Measurements from ENCODE around the gene PTPRM. TPM values are rescaled to one million over a fixed set of nuclear protein-coding genes. Genes with fewer than 3 reads are reported as not detected.
A peak's percentile ranks its signal among the peaks of the same experiment; 100 is the strongest.

PTPRM gene
- total and polyA plus RNA-seq, 4 donors, result 118 to 160 (median 122) TPM

DNA sequence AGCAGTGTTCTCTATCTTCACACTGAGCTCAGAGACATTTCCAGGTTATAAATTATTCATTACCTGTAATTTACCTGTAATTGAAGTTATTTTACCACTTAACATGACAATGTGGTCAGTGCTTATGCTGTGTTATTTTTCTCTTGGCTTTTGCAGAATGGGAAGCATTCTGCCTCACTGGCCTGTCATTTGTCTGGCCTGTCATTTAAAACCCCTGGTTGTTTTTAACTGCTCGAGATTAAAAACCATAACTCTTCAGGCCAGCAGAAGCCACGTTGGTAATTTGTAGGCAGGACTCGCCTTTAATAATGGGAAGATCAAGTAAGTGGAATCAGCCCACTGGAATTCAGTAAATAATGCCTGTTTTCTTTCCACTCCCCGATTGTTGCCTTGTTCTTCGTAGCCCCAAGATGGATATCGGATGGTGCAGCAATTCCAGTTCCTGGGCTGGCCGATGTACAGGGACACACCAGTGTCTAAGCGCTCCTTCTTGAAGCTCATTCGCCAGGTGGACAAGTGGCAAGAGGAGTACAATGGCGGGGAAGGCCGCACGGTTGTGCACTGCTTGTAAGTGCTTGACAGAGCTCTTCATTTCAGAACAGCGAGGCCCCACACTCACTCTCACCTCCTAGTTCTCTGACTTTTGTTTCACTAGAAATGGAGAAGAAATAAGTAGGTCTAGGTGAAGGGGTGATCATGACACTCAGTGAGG, 819.7 kb downstream of the PTPRM start:
- Histone ChIP-seq H3K36me3 (ENCODE audit: control insufficient read depth, insufficient read depth, low read length) (peaks cover 20% of the 10 kb centered on the region), H3K27ac (ENCODE audit: low read depth, low read length) (no peak overlapping the region), H3K4me3 (ENCODE audit: low read depth, low read length) (no peak overlapping the region), H3K27me3 (ENCODE audit: control insufficient read depth, insufficient read depth, low read length) (no peaks in the 10 kb centered on the region), H3K4me1 (ENCODE audit: control insufficient read depth, insufficient read depth, low read length) (peaks cover 6% of the 10 kb centered on the region), H3K9me3 (ENCODE audit: control insufficient read depth, insufficient read depth, low read length) (no peaks in the 10 kb centered on the region)
- peak in 1 of 6 donors; percentile 68 for DNase-seq (ENCODE audit: low read depth in 4 of 6, low spot score in 6 of 6)
- 75% methylated on average over 7 of the region's 13 CpGs for WGBS (ENCODE audit: insufficient coverage)

DNA sequence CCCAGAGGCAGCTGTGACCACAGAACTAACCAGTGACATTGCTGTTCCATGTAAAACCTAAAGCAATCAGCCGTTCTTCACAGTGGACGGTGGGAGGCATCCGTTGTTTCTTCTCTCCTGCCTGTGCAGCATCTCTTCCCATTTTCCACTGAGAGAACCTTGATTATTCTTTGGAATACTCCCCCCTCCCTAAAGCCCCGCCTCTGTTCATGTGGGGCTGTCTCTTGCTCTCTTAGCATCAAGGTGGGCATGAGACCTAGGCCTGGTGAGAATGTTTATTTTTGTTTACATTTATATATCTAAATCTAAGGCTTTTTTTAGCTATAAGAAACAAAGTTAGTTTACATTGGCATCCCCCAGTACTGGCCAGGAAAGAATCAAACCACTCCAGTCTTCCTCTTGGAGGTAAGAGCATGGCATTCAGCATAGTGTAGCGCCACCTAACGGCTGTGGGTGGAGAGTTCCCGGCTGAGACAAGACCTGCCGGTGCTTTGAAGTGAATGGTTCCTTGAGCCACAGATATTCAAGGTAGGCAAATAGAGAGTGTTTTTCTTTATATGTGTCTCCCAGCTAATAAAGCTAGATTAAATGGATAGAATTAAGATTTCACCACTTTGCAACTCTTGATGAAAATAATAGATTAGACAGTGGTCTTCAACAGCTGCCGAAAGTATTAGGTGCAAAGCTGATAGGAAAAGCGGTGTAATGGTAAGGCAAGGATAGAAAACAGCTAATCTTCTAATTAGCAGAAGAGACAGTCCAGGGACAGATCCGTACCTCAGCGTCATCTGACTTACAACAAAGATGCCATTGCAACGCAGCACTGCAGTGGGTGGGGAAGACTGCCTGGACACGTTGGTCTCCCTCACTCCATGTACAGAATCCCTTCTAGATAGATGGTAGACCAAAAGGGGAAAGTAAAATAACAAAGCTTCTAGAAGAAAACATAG, 822.5 kb downstream of the PTPRM start:
- H3K9me3 ChIP-seq (ENCODE audit: control insufficient read depth, insufficient read depth, low read length), result no peaks in the 10 kb centered on the region
- H3K27ac ChIP-seq (ENCODE audit: low read depth, low read length), result no peak overlapping the region
- no peaks in the 10 kb centered on the region for H3K4me1 ChIP-seq (ENCODE audit: control insufficient read depth, insufficient read depth, low read length)
- 68% methylated on average over 3 of the region's 14 CpGs for WGBS (ENCODE audit: insufficient coverage)
- no peaks in the 10 kb centered on the region for H3K27me3 ChIP-seq (ENCODE audit: control insufficient read depth, insufficient read depth, low read length)
- H3K36me3 ChIP-seq (ENCODE audit: control insufficient read depth, insufficient read depth, low read length), result peaks cover 29% of the 10 kb centered on the region
- no peak overlapping the region for H3K4me3 ChIP-seq (ENCODE audit: low read depth, low read length)
- peak in 5 of 6 donors; percentile 69 to 95 (median 74) for DNase-seq (ENCODE audit: low read depth in 4 of 6, low spot score in 6 of 6)

DNA sequence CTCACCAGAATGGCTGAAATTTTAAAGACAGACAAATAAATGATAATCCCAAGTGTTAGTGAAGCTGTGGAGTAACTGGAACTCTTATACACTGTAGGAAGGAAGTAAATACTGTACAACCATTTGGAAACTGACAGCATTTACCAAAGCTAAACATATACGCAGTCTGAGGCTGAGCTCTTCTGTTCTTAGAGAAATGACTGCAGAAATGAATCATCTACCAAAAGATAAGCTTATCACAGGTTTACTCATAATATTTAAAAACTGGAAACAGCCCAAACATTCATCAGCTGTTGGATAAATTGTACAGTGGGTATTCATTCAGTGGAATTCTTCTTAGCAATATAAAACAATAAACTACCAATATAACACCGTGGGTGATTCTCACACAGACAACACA, 824.0 kb downstream of the PTPRM start:
- Histone ChIP-seq H3K4me1 (ENCODE audit: control insufficient read depth, insufficient read depth, low read length) (no peaks in the 10 kb centered on the region), H3K9me3 (ENCODE audit: control insufficient read depth, insufficient read depth, low read length) (no peaks in the 10 kb centered on the region), H3K4me3 (ENCODE audit: low read depth, low read length) (no peak overlapping the region), H3K27me3 (ENCODE audit: control insufficient read depth, insufficient read depth, low read length) (no peaks in the 10 kb centered on the region), H3K36me3 (ENCODE audit: control insufficient read depth, insufficient read depth, low read length) (peaks cover 28% of the 10 kb centered on the region), H3K27ac (ENCODE audit: low read depth, low read length) (no peak overlapping the region)
- WGBS (ENCODE audit: insufficient coverage), result no CpG with 5 or more reads among the region's 2 CpGs
- DNase-seq (ENCODE audit: low read depth in 4 of 6, low spot score in 6 of 6), result no peak

DNA sequence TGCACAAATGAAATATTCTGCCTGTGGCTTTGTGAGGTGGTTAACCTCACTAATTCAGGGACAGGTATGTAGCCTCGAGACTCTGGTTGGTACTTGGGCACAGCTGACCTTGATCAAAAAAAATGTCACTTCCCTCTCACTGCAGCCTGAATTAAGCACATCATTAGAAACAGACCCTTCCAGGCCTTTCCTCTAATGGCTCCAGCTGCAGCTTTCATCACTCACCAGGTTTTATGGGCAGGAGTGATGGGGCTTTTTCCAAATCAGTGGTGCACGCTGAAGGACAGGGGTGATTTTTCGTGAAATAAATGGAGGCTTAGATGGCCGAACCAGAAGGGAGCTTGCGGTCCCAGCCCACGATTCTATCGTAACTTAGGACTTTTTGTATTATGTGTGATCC, 829.1 kb downstream of the PTPRM start:
- H3K27ac ChIP-seq (ENCODE audit: low read depth, low read length), result no peak overlapping the region
- WGBS (ENCODE audit: insufficient coverage), result 85% methylated on average over 6 of the region's 7 CpGs

DNA sequence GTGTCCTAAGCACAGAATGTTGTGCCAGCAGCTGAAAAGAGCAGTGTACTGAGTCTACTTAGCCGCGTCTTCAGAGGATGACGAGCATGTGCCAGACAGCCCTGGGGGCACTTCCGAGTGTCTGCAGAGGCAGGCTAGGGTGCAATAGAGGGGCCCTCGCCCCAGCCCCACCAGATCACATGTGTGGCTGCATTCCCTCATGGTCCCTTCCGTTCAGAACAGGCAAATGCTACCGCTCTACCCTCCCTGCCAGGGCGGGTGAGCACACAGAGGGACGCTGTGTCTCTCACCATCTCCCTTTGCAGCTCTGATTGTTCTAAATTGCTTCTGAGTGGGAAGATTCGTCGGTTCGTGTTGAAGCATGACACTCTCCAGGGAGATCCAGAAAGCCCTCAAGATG, 829.9 kb downstream of the PTPRM start:
- peak in 2 of 6 donors; percentile 20 to 52 for DNase-seq (ENCODE audit: low read depth in 4 of 6, low spot score in 6 of 6)
- H3K4me3 ChIP-seq (ENCODE audit: low read depth, low read length), result no peak overlapping the region
- 34% methylated on average over 5 of the region's 12 CpGs for WGBS (ENCODE audit: insufficient coverage)

More for the DNA sequence above, 829.1 kb downstream of the PTPRM start:
- Histone ChIP-seq H3K4me3 (ENCODE audit: low read depth, low read length) (no peak overlapping the region), H3K9me3 (ENCODE audit: control insufficient read depth, insufficient read depth, low read length) (no peaks in the 10 kb centered on the region), H3K36me3 (ENCODE audit: control insufficient read depth, insufficient read depth, low read length) (peaks cover 44% of the 10 kb centered on the region), H3K27me3 (ENCODE audit: control insufficient read depth, insufficient read depth, low read length) (no peaks in the 10 kb centered on the region), H3K4me1 (ENCODE audit: control insufficient read depth, insufficient read depth, low read length) (peaks cover 3% of the 10 kb centered on the region)
- peak in 1 of 6 donors; percentile 39 for DNase-seq (ENCODE audit: low read depth in 4 of 6, low spot score in 6 of 6)

DNA sequence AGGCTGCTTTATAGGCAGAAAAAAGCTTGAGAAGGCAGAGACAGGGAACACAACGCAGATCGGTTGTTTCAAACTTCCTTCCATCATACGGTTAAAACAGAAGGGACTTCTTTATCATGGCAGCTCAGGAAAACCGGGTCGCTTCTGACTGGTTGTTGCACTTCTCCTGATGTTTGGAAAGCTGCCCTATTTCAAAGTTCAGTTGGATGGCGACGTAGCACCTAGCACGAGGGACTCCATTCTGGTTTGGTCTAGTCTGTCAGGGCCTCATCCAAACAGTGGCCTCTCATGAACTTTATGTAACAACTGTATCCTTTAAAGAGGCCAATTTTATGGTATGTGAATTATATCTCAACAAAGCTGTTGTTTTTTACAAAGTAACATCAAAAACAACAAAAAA, 832.0 kb downstream of the PTPRM start:
- Histone ChIP-seq H3K4me3 (ENCODE audit: low read depth, low read length) (no peak overlapping the region), H3K27me3 (ENCODE audit: control insufficient read depth, insufficient read depth, low read length) (no peaks in the 10 kb centered on the region), H3K9me3 (ENCODE audit: control insufficient read depth, insufficient read depth, low read length) (no peaks in the 10 kb centered on the region), H3K36me3 (ENCODE audit: control insufficient read depth, insufficient read depth, low read length) (peaks cover 45% of the 10 kb centered on the region), H3K4me1 (ENCODE audit: control insufficient read depth, insufficient read depth, low read length) (peaks cover 3% of the 10 kb centered on the region), H3K27ac (ENCODE audit: low read depth, low read length) (no peak overlapping the region)
- 83% methylated on average over 5 of the region's 8 CpGs for WGBS (ENCODE audit: insufficient coverage)
- no peak for DNase-seq (ENCODE audit: low read depth in 4 of 6, low spot score in 6 of 6)

More for the DNA sequence above, 829.9 kb downstream of the PTPRM start:
- no peaks in the 10 kb centered on the region for H3K9me3 ChIP-seq (ENCODE audit: control insufficient read depth, insufficient read depth, low read length)
- no peak overlapping the region for H3K27ac ChIP-seq (ENCODE audit: low read depth, low read length)
- H3K27me3 ChIP-seq (ENCODE audit: control insufficient read depth, insufficient read depth, low read length), result no peaks in the 10 kb centered on the region
- peaks cover 3% of the 10 kb centered on the region for H3K4me1 ChIP-seq (ENCODE audit: control insufficient read depth, insufficient read depth, low read length)
- H3K36me3 ChIP-seq (ENCODE audit: control insufficient read depth, insufficient read depth, low read length), result peaks cover 50% of the 10 kb centered on the region

DNA sequence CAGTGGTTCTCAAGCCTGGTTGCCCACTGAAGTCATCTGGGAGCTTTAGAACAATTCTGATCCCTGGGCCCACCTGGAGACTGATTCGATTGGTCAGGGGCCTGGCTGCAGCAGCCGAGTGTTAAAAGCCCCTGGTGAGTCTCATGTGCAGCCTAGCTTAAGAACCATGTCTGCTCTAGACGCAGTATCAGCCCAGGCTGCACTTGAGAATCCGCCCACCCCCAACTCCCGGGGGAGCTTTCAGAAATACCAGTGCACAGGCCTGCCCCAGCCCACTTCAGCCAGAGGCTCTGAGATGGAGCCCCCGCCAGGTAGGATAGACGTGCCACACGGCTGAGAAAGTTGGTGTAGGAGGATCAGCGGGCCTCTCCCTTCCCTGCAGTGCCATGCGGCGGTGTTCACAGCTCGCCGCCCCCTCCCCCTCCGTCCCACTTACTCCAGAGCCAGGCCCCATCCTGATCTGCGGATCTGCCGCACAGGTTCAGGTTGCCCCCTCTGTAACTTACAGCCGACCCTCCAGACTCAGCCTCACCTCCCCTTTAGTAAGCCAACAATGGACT, 833.2 kb downstream of the PTPRM start:
- H3K4me1 ChIP-seq (ENCODE audit: control insufficient read depth, insufficient read depth, low read length), result peaks cover 3% of the 10 kb centered on the region
- WGBS (ENCODE audit: insufficient coverage), result 87% methylated on average over 9 of the region's 17 CpGs
- H3K27me3 ChIP-seq (ENCODE audit: control insufficient read depth, insufficient read depth, low read length), result no peaks in the 10 kb centered on the region
- H3K4me3 ChIP-seq (ENCODE audit: low read depth, low read length), result no peak overlapping the region
- no peaks in the 10 kb centered on the region for H3K9me3 ChIP-seq (ENCODE audit: control insufficient read depth, insufficient read depth, low read length)
- peaks cover 39% of the 10 kb centered on the region for H3K36me3 ChIP-seq (ENCODE audit: control insufficient read depth, insufficient read depth, low read length)
- H3K27ac ChIP-seq (ENCODE audit: low read depth, low read length), result no peak overlapping the region
- DNase-seq (ENCODE audit: low read depth in 4 of 6, low spot score in 6 of 6), result no peak

DNA sequence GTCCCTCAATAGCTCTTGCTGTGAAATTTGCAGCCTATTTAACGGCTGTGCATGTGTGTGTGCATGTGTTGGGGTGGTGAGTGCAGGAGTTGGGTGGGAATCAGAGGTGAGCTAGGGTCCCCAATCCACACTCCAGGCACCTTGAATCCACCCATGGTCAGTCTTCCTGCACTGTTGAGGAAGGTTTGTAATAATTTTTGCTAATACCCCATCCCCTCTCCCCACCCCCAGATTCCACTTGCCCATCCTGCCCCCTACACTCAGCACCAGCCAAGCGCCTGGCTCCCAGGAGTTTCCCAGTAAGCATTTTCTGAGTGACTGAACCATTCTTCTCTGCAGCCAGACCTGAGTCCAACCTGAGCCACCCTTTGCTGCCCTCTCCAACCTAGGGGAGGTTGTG, 833.7 kb downstream of the PTPRM start:
- Histone ChIP-seq H3K4me1 (ENCODE audit: control insufficient read depth, insufficient read depth, low read length) (peaks cover 3% of the 10 kb centered on the region), H3K36me3 (ENCODE audit: control insufficient read depth, insufficient read depth, low read length) (peaks cover 33% of the 10 kb centered on the region), H3K27me3 (ENCODE audit: control insufficient read depth, insufficient read depth, low read length) (no peaks in the 10 kb centered on the region), H3K9me3 (ENCODE audit: control insufficient read depth, insufficient read depth, low read length) (no peaks in the 10 kb centered on the region), H3K27ac (ENCODE audit: low read depth, low read length) (no peak overlapping the region), H3K4me3 (ENCODE audit: low read depth, low read length) (no peak overlapping the region)
- no peak for DNase-seq (ENCODE audit: low read depth in 4 of 6, low spot score in 6 of 6)
- WGBS (ENCODE audit: insufficient coverage), result 100% methylated on average over 1 of the region's 2 CpGs

DNA sequence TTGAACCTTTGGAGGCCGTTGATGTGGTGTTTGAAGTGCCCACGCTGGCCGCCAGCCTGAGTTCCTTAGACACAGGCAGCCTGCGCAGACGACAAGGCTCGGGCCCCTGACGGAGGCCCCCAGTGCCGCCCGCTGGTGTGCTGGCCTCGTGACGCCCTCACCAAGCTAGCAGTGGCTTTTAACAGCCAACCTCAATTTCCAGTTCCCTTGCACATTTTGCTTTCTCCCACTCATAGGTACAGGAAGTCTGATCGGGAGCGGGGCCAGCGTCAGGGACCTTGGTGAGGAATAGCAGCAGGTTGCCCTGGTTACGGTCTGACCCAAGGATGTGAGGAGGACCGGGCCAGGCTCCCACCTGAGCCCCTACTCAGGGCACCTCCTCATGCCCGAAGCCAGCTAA, 834.5 kb downstream of the PTPRM start:
- peaks cover 3% of the 10 kb centered on the region for H3K4me1 ChIP-seq (ENCODE audit: control insufficient read depth, insufficient read depth, low read length)
- no peak overlapping the region for H3K4me3 ChIP-seq (ENCODE audit: low read depth, low read length)
- no peaks in the 10 kb centered on the region for H3K9me3 ChIP-seq (ENCODE audit: control insufficient read depth, insufficient read depth, low read length)
- peaks cover 32% of the 10 kb centered on the region for H3K36me3 ChIP-seq (ENCODE audit: control insufficient read depth, insufficient read depth, low read length)
- DNase-seq (ENCODE audit: low read depth in 4 of 6, low spot score in 6 of 6), result no peak
- H3K27me3 ChIP-seq (ENCODE audit: control insufficient read depth, insufficient read depth, low read length), result no peaks in the 10 kb centered on the region
- 93% methylated on average over 15 of the region's 17 CpGs for WGBS (ENCODE audit: insufficient coverage)
- H3K27ac ChIP-seq (ENCODE audit: low read depth, low read length), result no peak overlapping the region

All from spinal cord (tissue), 10 donors.